Body of pancreas (tissue), 4 donors: ENCODE results near the gene TOX4. TPM values are rescaled to one million over a fixed set of nuclear protein-coding genes. Genes with fewer than 3 reads are reported as not detected.
A peak's percentile ranks its signal among the peaks of the same experiment; 100 is the strongest.

Experiments
- ATAC-seq: fragments of 150-250 bp; one replicate; pipeline ENCODE4 v1.9.1; 2016
- DNase-seq, 4 donors: peaks; one replicate each; pipeline ENCODE4 v3.0.0-alpha.2; 2019
- H3K27ac ChIP-seq, 4 donors: fragments of 200-600 bp; sonication (generic); 1 replicate in 3 of 4; 2 replicates in 1 of 4; pipeline versions ENCODE4 v1.5.1 to v1.6.1; 2016 to 2019; ENCODE audit warnings: mild to moderate bottlenecking in 1 of 4, mixed read lengths in 1 of 4, moderate library complexity in 1 of 4
- H3K27me3 ChIP-seq, 2 donors: fragments of 200-600 bp; sonication (generic); one replicate each; pipeline ENCODE4 v1.6.0; 2016; ENCODE audit warnings: mild to moderate bottlenecking in 1 of 2
- H3K36me3 ChIP-seq, 2 donors: fragments of 200-600 bp; sonication (generic); replicated peaks in 1 of 2; 2 replicates each; pipeline ENCODE4 v1.5.1; 2016; ENCODE audit warnings: low read depth in 2 of 2; ENCODE audit not compliant: insufficient read depth in 1 of 2
- H3K4me1 ChIP-seq: fragments of 200-600 bp; sonication (generic); one replicate; pipeline ENCODE4 v1.6.0; 2016
- H3K4me3 ChIP-seq, 2 donors: fragments of 200-600 bp; sonication (generic); 1 replicate in 1 of 2; 2 replicates in 1 of 2; pipeline ENCODE4 v1.5.1; 2016 to 2019
- H3K9me3 ChIP-seq, 3 donors: fragments of 200-600 bp; sonication (generic); 1 replicate in 2 of 3; 2 replicates in 1 of 3; pipeline ENCODE4 v1.5.1; 2016
- CTCF ChIP-seq, 7 experiments: fragments of 450-650 bp in 4 of 7; fragments of 200-600 bp in 3 of 7; sonication (generic) in 3 of 7; IDR thresholded peaks; one replicate each; pipeline ENCODE4 v1.5.1; 2016 to 2019; ENCODE audit warnings: antibody characterized with exemption in 7 of 7
- POLR2A ChIP-seq, 3 donors: fragments of 450-650 bp; IDR thresholded peaks; one replicate each; pipeline ENCODE4 v1.6.1; 2016; ENCODE audit warnings: antibody characterized with exemption in 3 of 3, mild to moderate bottlenecking in 2 of 3
- WGBS, 2 donors: methylation state at CpG; one replicate each; pipeline ENCODE4 v1.1.5; 2017; 5-methylcytosine and 5-hydroxymethylcytosine counted together
- intact Hi-C: fragments of 100-400 bp; cut with DNase I; formaldehyde crosslinking; loops from one replicate; pipeline ENCODE4 v1.15.1; 2023
- total RNA-seq, 2 donors: library from RNA; depleted of rRNA; stranded (reverse); fragments of >200 nt; gene quantifications; one replicate each; pipeline ENCODE4 v1.1.0, GENCODE V29; 2016

Gene TOX4
- total RNA-seq, 2 donors from 2014 or later: 13.2 to 31.6 TPM

GRCh38 chr14:21476523-21476924 lies 471 bp upstream of the TOX4 start:
- Histone ChIP-seq H3K27me3 (no peaks in the 10 kb centered on the region), H3K36me3 (peaks cover 0 to 2% of the 10 kb centered on the region in 2 donors), H3K4me3 (peak overlapping the region; percentile 58 to 60), H3K27ac (peak overlapping the region; percentile 81 to 91 (median 82)), H3K9me3 (no peaks in the 10 kb centered on the region), H3K4me1 (peaks cover 24% of the 10 kb centered on the region)
- peak; percentile 87 for ATAC-seq
- DNase-seq: peak; percentile 88 to 93 (median 91)
- intact Hi-C loops: no loop called here
- 0 to 1% methylated on average over 9 to 27 of the region's 27 CpGs for WGBS, 2 donors
- TF ChIP-seq CTCF (IDR thresholded peaks at IDR 0.05) (no peak), POLR2A (IDR thresholded peaks at IDR 0.05) (no peak)

- ATAC-seq: no peak
- H3K4me3 ChIP-seq: no peak overlapping the region
- no peak overlapping the region for H3K27ac ChIP-seq
- H3K36me3 ChIP-seq: peaks cover 0 to 25% of the 10 kb centered on the region in 2 donors
- 75 to 84% methylated on average over 1 of the region's 1 CpG for WGBS, 2 donors
- no peaks in the 10 kb centered on the region for H3K4me1 ChIP-seq
- no peak for TF ChIP-seq POLR2A (IDR thresholded peaks at IDR 0.05)
- TF ChIP-seq CTCF (IDR thresholded peaks at IDR 0.05): no peak
- intact Hi-C loops: no loop called here
- no peaks in the 10 kb centered on the region for H3K27me3 ChIP-seq
- DNase-seq: no peak
- no peaks in the 10 kb centered on the region for H3K9me3 ChIP-seq
These were observed 9.7 kb downstream of the TOX4 start for GRCh38 chr14:21486640-21487087.

- DNase-seq: no peak
- Histone ChIP-seq H3K27me3 (no peaks in the 10 kb centered on the region), H3K4me3 (no peak overlapping the region), H3K9me3 (no peaks in the 10 kb centered on the region), H3K4me1 (no peaks in the 10 kb centered on the region), H3K36me3 (peaks cover 17 to 39% of the 10 kb centered on the region in 2 donors), H3K27ac (no peak overlapping the region)
- TF ChIP-seq POLR2A (IDR thresholded peaks at IDR 0.05): no peak
- TF ChIP-seq CTCF (IDR thresholded peaks at IDR 0.05): no peak
- intact Hi-C loops: no loop called here
- 75 to 89% methylated on average over 2 of the region's 2 CpGs for WGBS, 2 donors
- no peak for ATAC-seq
These were observed 18.1 kb downstream of the TOX4 start for GRCh38 chr14:21494902-21495762.

- no peak for ATAC-seq
- no peaks in the 10 kb centered on the region for H3K9me3 ChIP-seq
- no peaks in the 10 kb centered on the region for H3K4me1 ChIP-seq
- H3K4me3 ChIP-seq: no peak overlapping the region
- peaks cover 17 to 37% of the 10 kb centered on the region in 2 donors for H3K36me3 ChIP-seq
- no peak for DNase-seq
- intact Hi-C loops: no loop called here
- H3K27me3 ChIP-seq: no peaks in the 10 kb centered on the region
- WGBS, 2 donors: 88 to 98% methylated on average over 2 of the region's 2 CpGs
- TF ChIP-seq CTCF (IDR thresholded peaks at IDR 0.05) (no peak), POLR2A (IDR thresholded peaks at IDR 0.05) (no peak)
- no peak overlapping the region for H3K27ac ChIP-seq
These were observed 19.5 kb downstream of the TOX4 start for GRCh38 chr14:21496453-21496852.
